HepG2 (cell line): ENCODE measurements around the gene KCNH1. TPM values are rescaled to one million over a fixed set of nuclear protein-coding genes. Genes with fewer than 3 reads are reported as not detected.

Experiments used
- ATAC-seq: fragments of 200-7000 bp; cut with Tn5 transposase; 3 replicates; pipeline ENCODE4 v1.9.1; 2020; ENCODE audit warnings: mild to moderate bottlenecking, moderate library complexity
- BruUV-seq: library from RNA; stranded (reverse); fragments of 400-500 nt; replicated peaks from 2 replicates; lab custom pipeline; 2021; lab: Mats Ljungman, UMichigan
- CTCF ChIA-PET: fragments of 300-600 bp; formaldehyde crosslinking; extraction: SDS; loops from one replicate; lab custom pipeline; 2021; ENCODE audit warnings: low total read pairs, inconsistent platforms, low intra/inter-chr PET ratio; lab: Yijun Ruan, JAX
- POLR2A ChIA-PET: fragments of 350-600 bp; sonication (Branson Sonifier 250); formaldehyde crosslinking; loops from one replicate; lab custom pipeline; 2020; ENCODE audit warnings: antibody characterized with exemption, inconsistent platforms; lab: Yijun Ruan, JAX
- DNase-seq: peaks from one replicate; pipeline ENCODE4 v3.0.0-alpha.2; 2015; ENCODE audit warnings: low spot score
- FAIRE-seq: peaks from 3 replicates; lab custom pipeline; 2011; peaks lifted over from hg19 to GRCh38; lab: Jason Lieb, UNC
- H2AFZ ChIP-seq: one replicate; pipeline ENCODE4 v1.6.1; 2011; ENCODE audit warnings: low read length, inconsistent platforms
- H3K27ac ChIP-seq: fragments of 300-600 bp; 3 replicates; pipeline ENCODE4 v1.8.0; 2011; ENCODE audit warnings: mixed run types, mild to moderate bottlenecking, mixed read lengths, low read length, inconsistent platforms; ENCODE audit not compliant: insufficient read depth; ENCODE audit errors: extremely low read length
- H3K27me3 ChIP-seq, 2 experiments: fragments of 200-600 bp in 1 of 2; 2 replicates in 1 of 2; 3 replicates in 1 of 2; pipeline versions ENCODE4 v1.6.0 to v1.8.0; 2011; ENCODE audit warnings: low read length in 2 of 2, mild to moderate bottlenecking in 2 of 2, moderate library complexity in 2 of 2, inconsistent platforms in 1 of 2; ENCODE audit not compliant: insufficient read depth in 2 of 2, control insufficient read depth in 1 of 2
- H3K36me3 ChIP-seq, 2 experiments: fragments of 200-600 bp in 1 of 2; replicated peaks in 1 of 2; 2 replicates in 1 of 2; 3 replicates in 1 of 2; pipeline versions ENCODE4 v1.5.1 to v1.8.0; 2011; ENCODE audit warnings: low read length in 2 of 2, inconsistent platforms in 1 of 2; ENCODE audit not compliant: insufficient read depth in 2 of 2, control insufficient read depth in 1 of 2
- H3K4me1 ChIP-seq: 2 replicates; pipeline ENCODE4 v1.5.1; 2012; ENCODE audit warnings: low read length, inconsistent platforms; ENCODE audit not compliant: insufficient read depth
- H3K4me2 ChIP-seq: 2 replicates; pipeline ENCODE4 v1.6.0; 2011; ENCODE audit warnings: low read depth, low read length, inconsistent platforms
- H3K4me3 ChIP-seq, 3 experiments: fragments of 200-600 bp in 1 of 3; sonication (generic), shearing (Covaris generic) in 1 of 3; replicated peaks in 1 of 3; 2 replicates each; pipeline ENCODE4 v1.5.1; 2011 to 2016; ENCODE audit warnings: low read length in 3 of 3, inconsistent platforms in 2 of 3, low read depth in 2 of 3, mild to moderate bottlenecking in 2 of 3, control low read depth in 1 of 3, mixed read lengths in 1 of 3; ENCODE audit not compliant: insufficient read depth in 1 of 3
- H3K79me2 ChIP-seq: one replicate; pipeline ENCODE4 v1.6.1; 2011; ENCODE audit warnings: low read length, inconsistent platforms; ENCODE audit not compliant: insufficient read depth
- H3K9ac ChIP-seq: 2 replicates; pipeline ENCODE4 v1.6.0; 2011; ENCODE audit warnings: mild to moderate bottlenecking, low read depth, low read length, inconsistent platforms; ENCODE audit not compliant: insufficient read depth
- H3K9me3 ChIP-seq: 2 replicates; pipeline ENCODE4 v1.5.1; 2012; ENCODE audit warnings: mild to moderate bottlenecking, low read length
- H4K20me1 ChIP-seq: 2 replicates; pipeline ENCODE4 v1.6.0; 2011; ENCODE audit warnings: inconsistent platforms, mild to moderate bottlenecking, low read length, moderate library complexity; ENCODE audit not compliant: insufficient read depth
- ATRX ChIP-seq: sonication (generic); formaldehyde crosslinking; IDR thresholded peaks from 2 replicates; pipeline ENCODE4 v1.4.0; 2020; ENCODE audit warnings: missing genetic modification reagents, borderline replicate concordance
- ELF4 ChIP-seq: sonication (generic); formaldehyde crosslinking; IDR thresholded peaks from 2 replicates; pipeline ENCODE4 v1.5.0; 2020; ENCODE audit warnings: missing genetic modification reagents, mild to moderate bottlenecking, moderate library complexity, borderline replicate concordance
- FOXK2 ChIP-seq: fragments of 450-650 bp; IDR thresholded peaks from 2 replicates; pipeline ENCODE4 v1.6.1; 2016
- HIVEP1 ChIP-seq: sonication (generic); formaldehyde crosslinking; IDR thresholded peaks from 2 replicates; pipeline ENCODE4 v1.4.0; 2020; ENCODE audit warnings: mild to moderate bottlenecking, missing genetic modification reagents
- MAFK ChIP-seq, 2 experiments: IDR thresholded peaks in 1 of 2; conservative IDR thresholded peaks in 1 of 2; 2 replicates each; pipeline ENCODE4 v1.6.1; 2011; ENCODE audit warnings: improper control_type of control experiment in 2 of 2, low read length in 2 of 2
- PHB2 ChIP-seq: fragments of 450-650 bp; IDR thresholded peaks from 2 replicates; pipeline ENCODE4 v1.6.1; 2018; ENCODE audit not compliant: partially characterized antibody
- RFXANK ChIP-seq: IDR thresholded peaks from 2 replicates; pipeline ENCODE4 v1.6.1; 2016
- ZNF558 ChIP-seq: sonication (generic); formaldehyde crosslinking; IDR thresholded peaks from 2 replicates; pipeline ENCODE4 v1.9.0; 2022; ENCODE audit warnings: mild to moderate bottlenecking, missing genetic modification reagents, borderline replicate concordance
- WGBS: methylation state at CpG from one replicate; pipeline ENCODE4 v1.1.6; 2017; ENCODE audit warnings: low lambda C conversion rate; 5-methylcytosine and 5-hydroxymethylcytosine counted together
- in situ Hi-C: cut with HindIII; loops from 2 replicates; pipeline ENCODE4 v1.10.0; 2017; ENCODE audit warnings: low pct_unique_long_range_greater_than_20kb; ENCODE audit not compliant: extremely low pct_ligation_motif_present
- intact Hi-C: fragments of 100-400 bp; cut with micrococcal nuclease; formaldehyde crosslinking; loops from one replicate; pipeline ENCODE4 v1.10.0; 2022; ENCODE audit not compliant: unreplicated experiment
- polyA plus RNA-seq, 8 experiments: library from polyadenylated mRNA; depleted of rRNA in 3 of 8; stranded (reverse) in 7 of 8; unstranded in 1 of 8; fragments of >200 nt; fragmentation: Illumina TruSeq in 4 of 8; extraction: Trizol in 4 of 8; gene quantifications; 2 replicates each; pipeline versions ENCODE4 v1.2.1 to v1.2.3, GENCODE V29; 2011 to 2016; ENCODE audit warnings: low read depth in 4 of 8, missing spikeins in 1 of 8, mixed read lengths in 1 of 8; ENCODE audit not compliant: insufficient read depth in 1 of 8
- total RNA-seq, 5 experiments: library from RNA; depleted of rRNA; stranded (reverse); fragments of >200 nt; fragmentation: Illumina TruSeq; extraction: Trizol; gene quantifications; 2 replicates each; pipeline ENCODE4 v1.2.3, GENCODE V29; 2016; ENCODE audit warnings: low read depth in 1 of 5
- TF ChIP-seq, protein P1 (sequence below): sonication (generic); formaldehyde crosslinking; IDR thresholded peaks from 2 replicates; pipeline ENCODE4; 2020; ENCODE audit warnings: missing genetic modification reagents, mild to moderate bottlenecking, borderline replicate concordance
- TF ChIP-seq, protein P2 (sequence below): sonication (generic); formaldehyde crosslinking; IDR thresholded peaks from 2 replicates; pipeline ENCODE4 v1.4.0; 2020; ENCODE audit warnings: mild to moderate bottlenecking, missing genetic modification reagents

The KCNH1 gene
- total and polyA plus RNA-seq, 2 of the 13 experiments (the other 11 are each of a cell fraction or from before 2014, with no cell fraction given): not detected

DNA sequence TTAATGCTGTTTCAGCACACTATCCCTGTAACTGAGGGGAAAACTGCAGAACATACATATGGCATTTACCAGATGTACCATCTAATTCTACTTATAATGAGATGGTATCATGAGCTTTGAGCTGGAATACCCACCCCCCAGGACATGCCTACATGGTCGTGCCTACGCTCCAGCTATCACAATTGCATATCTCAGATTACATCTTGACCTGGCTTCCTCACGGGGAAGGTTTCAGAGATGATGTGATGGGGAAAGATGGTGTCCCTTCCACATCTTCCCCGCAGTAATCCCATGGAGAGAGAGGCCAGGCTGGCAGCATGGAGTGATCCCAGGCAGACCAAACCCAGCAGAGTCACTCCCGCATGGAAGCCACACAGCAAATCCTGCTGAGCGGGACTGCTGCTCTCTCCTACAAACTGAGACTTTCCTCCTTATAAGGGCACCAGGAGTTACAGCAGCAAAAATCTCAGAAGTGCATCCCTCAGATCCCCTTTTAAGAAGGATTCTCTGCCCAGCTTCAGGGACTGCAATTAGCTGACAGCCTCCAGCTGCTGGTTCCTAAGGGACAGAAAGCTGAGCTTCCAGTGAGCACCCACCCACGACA, 67.1 kb downstream of the KCNH1 start:
- H3K27me3 ChIP-seq: no peaks in the 10 kb centered on the region; a peak in 1 of 5 replicates
- ATAC-seq: no peak
- in situ Hi-C loops (no loop called here), intact Hi-C loops (no loop called here)
- H3K9ac ChIP-seq: no peak overlapping the region
- H3K4me1 ChIP-seq: no peaks in the 10 kb centered on the region
- no peak overlapping the region for H3K27ac ChIP-seq
- H3K4me3 ChIP-seq: no peak overlapping the region
- H2AFZ ChIP-seq: no peak overlapping the region
- ChIA-PET CTCF (no interaction called here), POLR2A (no interaction called here)
- no peaks in the 10 kb centered on the region for H3K9me3 ChIP-seq
- 11% methylated on average over 5 of the region's 7 CpGs for WGBS
- no peak overlapping the region for H3K4me2 ChIP-seq
- DNase-seq: no peak
- TF ChIP-seq FOXK2: no peak
- no peak for TF ChIP-seq ATRX (CRISPR knock-in tag)
- TF ChIP-seq PHB2: no peak
- TF ChIP-seq RFXANK: no peak
- TF ChIP-seq, protein P1, sequence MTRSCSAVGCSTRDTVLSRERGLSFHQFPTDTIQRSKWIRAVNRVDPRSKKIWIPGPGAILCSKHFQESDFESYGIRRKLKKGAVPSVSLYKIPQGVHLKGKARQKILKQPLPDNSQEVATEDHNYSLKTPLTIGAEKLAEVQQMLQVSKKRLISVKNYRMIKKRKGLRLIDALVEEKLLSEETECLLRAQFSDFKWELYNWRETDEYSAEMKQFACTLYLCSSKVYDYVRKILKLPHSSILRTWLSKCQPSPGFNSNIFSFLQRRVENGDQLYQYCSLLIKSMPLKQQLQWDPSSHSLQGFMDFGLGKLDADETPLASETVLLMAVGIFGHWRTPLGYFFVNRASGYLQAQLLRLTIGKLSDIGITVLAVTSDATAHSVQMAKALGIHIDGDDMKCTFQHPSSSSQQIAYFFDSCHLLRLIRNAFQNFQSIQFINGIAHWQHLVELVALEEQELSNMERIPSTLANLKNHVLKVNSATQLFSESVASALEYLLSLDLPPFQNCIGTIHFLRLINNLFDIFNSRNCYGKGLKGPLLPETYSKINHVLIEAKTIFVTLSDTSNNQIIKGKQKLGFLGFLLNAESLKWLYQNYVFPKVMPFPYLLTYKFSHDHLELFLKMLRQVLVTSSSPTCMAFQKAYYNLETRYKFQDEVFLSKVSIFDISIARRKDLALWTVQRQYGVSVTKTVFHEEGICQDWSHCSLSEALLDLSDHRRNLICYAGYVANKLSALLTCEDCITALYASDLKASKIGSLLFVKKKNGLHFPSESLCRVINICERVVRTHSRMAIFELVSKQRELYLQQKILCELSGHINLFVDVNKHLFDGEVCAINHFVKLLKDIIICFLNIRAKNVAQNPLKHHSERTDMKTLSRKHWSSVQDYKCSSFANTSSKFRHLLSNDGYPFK: no peak
- no peak for TF ChIP-seq HIVEP1 (CRISPR knock-in tag)
- TF ChIP-seq MAFK (conservative IDR thresholded peaks at IDR 0.05 in 1 of 2, IDR thresholded peaks at IDR 0.05 in 1 of 2; ENCODE audit: low read length in 2 of 2): no peak
- TF ChIP-seq, protein P2, sequence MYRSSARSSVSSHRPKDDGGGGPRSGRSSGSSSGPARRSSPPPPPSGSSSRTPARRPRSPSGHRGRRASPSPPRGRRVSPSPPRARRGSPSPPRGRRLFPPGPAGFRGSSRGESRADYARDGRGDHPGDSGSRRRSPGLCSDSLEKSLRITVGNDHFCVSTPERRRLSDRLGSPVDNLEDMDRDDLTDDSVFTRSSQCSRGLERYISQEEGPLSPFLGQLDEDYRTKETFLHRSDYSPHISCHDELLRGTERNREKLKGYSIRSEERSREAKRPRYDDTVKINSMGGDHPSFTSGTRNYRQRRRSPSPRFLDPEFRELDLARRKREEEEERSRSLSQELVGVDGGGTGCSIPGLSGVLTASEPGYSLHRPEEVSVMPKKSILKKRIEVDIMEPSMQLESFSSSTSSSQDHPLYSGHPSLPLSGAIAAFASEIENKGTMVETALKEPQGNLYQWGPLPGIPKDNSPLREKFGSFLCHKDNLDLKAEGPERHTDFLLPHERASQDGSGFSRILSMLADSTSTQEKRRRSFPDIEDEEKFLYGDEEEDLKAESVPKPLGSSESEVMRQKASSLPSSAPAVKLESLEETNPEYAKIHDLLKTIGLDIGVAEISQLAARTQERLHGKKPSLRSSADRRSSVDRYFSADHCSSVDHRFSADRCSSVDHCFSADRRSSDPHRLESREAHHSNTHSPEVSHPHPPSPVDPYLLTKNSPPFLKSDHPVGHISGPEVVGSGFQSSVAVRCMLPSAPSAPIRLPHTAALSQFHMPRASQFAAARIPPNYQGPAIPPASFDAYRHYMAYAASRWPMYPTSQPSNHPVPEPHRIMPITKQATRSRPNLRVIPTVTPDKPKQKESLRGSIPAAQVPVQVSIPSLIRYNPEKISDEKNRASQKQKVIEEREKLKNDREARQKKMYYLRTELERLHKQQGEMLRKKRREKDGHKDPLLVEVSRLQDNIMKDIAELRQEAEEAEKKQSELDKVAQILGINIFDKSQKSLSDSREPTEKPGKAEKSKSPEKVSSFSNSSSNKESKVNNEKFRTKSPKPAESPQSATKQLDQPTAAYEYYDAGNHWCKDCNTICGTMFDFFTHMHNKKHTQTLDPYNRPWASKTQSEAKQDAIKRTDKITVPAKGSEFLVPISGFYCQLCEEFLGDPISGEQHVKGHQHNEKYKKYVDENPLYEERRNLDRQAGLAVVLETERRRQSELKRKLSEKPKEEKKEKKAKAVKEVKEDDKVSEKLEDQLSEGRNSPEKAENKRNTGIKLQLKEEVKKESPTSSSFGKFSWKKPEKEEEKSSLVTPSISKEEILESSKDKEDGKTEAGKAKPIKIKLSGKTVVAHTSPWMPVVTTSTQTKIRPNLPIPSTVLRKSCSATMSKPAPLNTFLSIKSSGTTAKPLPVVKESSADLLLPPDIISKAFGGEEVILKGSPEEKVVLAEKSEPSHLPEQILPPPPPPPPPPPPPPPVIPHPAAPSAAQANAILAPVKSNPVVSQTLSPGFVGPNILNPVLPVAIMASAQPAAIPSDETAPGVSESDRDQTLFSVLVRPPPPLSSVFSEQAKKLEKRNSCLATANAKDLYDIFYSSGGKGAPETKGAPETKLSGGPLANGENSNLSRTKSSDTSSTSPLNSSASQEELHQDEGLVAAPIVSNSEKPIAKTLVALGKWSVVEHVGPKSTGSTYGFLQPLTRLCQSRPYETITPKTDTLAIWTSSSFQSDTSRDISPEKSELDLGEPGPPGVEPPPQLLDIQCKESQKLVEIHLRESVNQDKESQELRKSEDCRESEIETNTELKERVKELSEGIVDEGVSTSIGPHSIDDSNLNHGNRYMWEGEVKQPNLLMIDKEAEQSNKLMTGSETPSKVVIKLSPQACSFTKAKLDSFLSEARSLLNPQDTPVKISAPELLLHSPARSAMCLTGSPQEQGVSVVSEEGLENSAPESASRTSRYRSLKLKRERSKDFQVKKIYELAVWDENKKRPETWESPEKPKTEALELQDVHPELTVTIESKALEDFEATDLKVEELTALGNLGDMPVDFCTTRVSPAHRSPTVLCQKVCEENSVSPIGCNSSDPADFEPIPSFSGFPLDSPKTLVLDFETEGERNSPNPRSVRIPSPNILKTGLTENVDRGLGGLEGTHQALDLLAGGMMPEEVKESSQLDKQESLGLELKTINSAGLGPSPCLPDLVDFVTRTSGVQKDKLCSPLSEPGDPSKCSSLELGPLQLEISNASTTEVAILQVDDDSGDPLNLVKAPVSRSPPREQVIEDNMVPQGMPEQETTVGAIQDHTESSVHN: no peak
- no peak for TF ChIP-seq ELF4
- TF ChIP-seq ZNF558: no peak
- H3K79me2 ChIP-seq: no peaks in the 10 kb centered on the region
- H3K36me3 ChIP-seq: no peaks in the 10 kb centered on the region
- no peaks in the 10 kb centered on the region for H4K20me1 ChIP-seq
- no TSS peak for BruUV-seq
- FAIRE-seq: no peak
